ENCODE results near the gene LRRC4B. TPM values are rescaled to one million over a fixed set of nuclear protein-coding genes. Genes with fewer than 3 reads are reported as not detected.
A peak's percentile ranks its signal among the peaks of the same experiment; 100 is the strongest.

The LRRC4B gene
- total and polyA plus RNA-seq, 2 of the 8 experiments (the other 6 are each of a cell fraction or from before 2014, with no cell fraction given), result 13.4 to 21.2 TPM

DNA sequence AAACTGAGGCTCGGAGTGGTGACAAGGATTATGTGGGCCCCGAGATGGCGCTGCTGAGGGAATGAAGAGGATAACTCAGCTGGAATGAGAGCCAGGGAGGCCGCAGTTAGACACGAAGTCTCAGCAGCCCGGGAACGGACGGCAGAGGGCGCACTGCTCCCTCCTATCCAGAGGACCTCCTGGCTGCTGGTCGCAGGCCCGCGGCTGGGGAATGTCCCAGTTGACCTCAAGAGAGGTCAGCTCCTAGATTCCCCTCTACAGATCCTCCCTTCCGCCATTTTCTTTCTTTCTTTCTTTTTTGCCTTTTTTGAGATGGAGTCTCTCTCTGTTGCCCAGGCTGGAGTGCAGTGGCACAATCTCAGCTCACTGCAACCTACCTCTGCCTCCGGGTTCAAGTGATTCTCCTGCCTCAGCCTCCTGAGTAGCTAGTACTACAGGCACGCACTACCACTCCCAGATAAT, 30.4 kb downstream of the LRRC4B start:
- H3K9ac ChIP-seq (replicated peaks in 1 of 4; ENCODE audit: extremely low read depth in 1 of 4, low read depth in 3 of 4, low read length in 3 of 4), result no peak overlapping the region
- ChIA-PET CTCF (ENCODE audit: partially characterized antibody) (interaction anchor here (0.7 to 17.1 kb wide), 49 partner anchors 9 to 554 kb away, joined by 3 to 269 read pairs (median 6); partner anchors contain the start of genes ASPDH, CLEC11A, JOSD2 and POLD1), POLR2A (ENCODE audit: partially characterized antibody) (interaction anchor here (0.6 to 2.0 kb wide), 4 partner anchors 12 to 70 kb away, joined by 3 to 8 read pairs (median 4); no protein-coding TSS in a partner anchor)
- FAIRE-seq (peak; percentile 52), DNase-seq (ENCODE audit: low read depth in 1 of 2, low spot score in 2 of 2) (peak; percentile 89 to 99)
- no peak overlapping the region for H4K5ac ChIP-seq (ENCODE audit: insufficient read length, low read depth, low read length)
- H4K8ac ChIP-seq (ENCODE audit: extremely low read depth, insufficient read depth, low read length), result no peak overlapping the region
- H3K36me3 ChIP-seq (ENCODE audit: control insufficient read depth in 2 of 4, insufficient read depth in 4 of 4, low read length in 3 of 4), result 0 out of 8 replicates have a peak, but pooled peaks cover 0 to under 1% (median 0%) of the 10 kb centered on the region in 4 experiments
- H3K4me2 ChIP-seq (ENCODE audit: insufficient read depth in 1 of 2, low read depth in 2 of 2, low read length in 2 of 2), result no peak overlapping the region
- H3K79me2 ChIP-seq (ENCODE audit: control insufficient read depth in 1 of 2, insufficient read depth in 2 of 2, low read length in 2 of 2), result no peaks in the 10 kb centered on the region
- H4K91ac ChIP-seq (replicated peaks; ENCODE audit: insufficient read length, low read length), result no peak overlapping the region
- no peak overlapping the region for H3K23ac ChIP-seq (ENCODE audit: insufficient read length)
- H3K23me2 ChIP-seq (ENCODE audit: low read depth, low read length), result no peaks in the 10 kb centered on the region; the same call in 1 of the 2 replicates
- no peak overlapping the region for H3K56ac ChIP-seq (replicated peaks; ENCODE audit: insufficient read length, low read depth, low read length)
- H3K9me3 ChIP-seq (ENCODE audit: insufficient read depth in 2 of 2, low read depth in 1 of 2, low read length in 1 of 2), result no peaks in the 10 kb centered on the region; a peak in 1 of 4 replicates
- no peak overlapping the region for H3K18ac ChIP-seq (ENCODE audit: extremely low read depth, low read length)
- H3K4me1 ChIP-seq (replicated peaks in 1 of 4; ENCODE audit: control insufficient read depth in 3 of 4, insufficient read depth in 4 of 4, low read length in 3 of 4), result no peaks in the 10 kb centered on the region
- H2BK120ac ChIP-seq (replicated peaks; ENCODE audit: low read depth, low read length), result no peak overlapping the region
- no peak overlapping the region for H3K27ac ChIP-seq (ENCODE audit: low read depth, low read length)
- H2BK20ac ChIP-seq (ENCODE audit: low read length), result no peak overlapping the region
- H3K4me3 ChIP-seq (ENCODE audit: extremely low read depth in 1 of 4, insufficient read depth in 2 of 4, low read depth in 3 of 4, low read length in 4 of 4), result no peak overlapping the region
- H3K4ac ChIP-seq (replicated peaks; ENCODE audit: insufficient read length, low read depth, low read length), result no peak overlapping the region
- H3K79me1 ChIP-seq (ENCODE audit: low read depth, low read length), result no peaks in the 10 kb centered on the region
- H2AK5ac ChIP-seq (ENCODE audit: low read depth, low read length), result no peak overlapping the region
- peaks cover 0 to 4% of the 10 kb centered on the region in 2 experiments for H4K20me1 ChIP-seq (replicated peaks in 1 of 2; ENCODE audit: control insufficient read depth in 1 of 2, insufficient read depth in 2 of 2, low read length in 2 of 2)
- H2BK15ac ChIP-seq (ENCODE audit: low read length), result no peak overlapping the region
- no peak overlapping the region for H2AFZ ChIP-seq (ENCODE audit: low read length)
- whole genome bisulfite sequencing, 2 experiments (ENCODE audit: extremely low coverage in 1 of 2, insufficient coverage in 1 of 2, insufficient read length in 1 of 2, insufficient replicate concordance in 2 of 2, low coverage in 1 of 2, low lambda C conversion rate in 2 of 2, missing lambda C conversion rate in 1 of 2), result 26% methylated on average over 15 of the region's 15 CpGs; no CpG with 5 or more reads in 1 of the 2 experiments
- no peak overlapping the region for H2BK12ac ChIP-seq (ENCODE audit: low read depth, low read length)
- no peak overlapping the region for H2BK5ac ChIP-seq (ENCODE audit: low read depth, low read length)
- no peaks in the 10 kb centered on the region for H3K27me3 ChIP-seq (replicated peaks in 1 of 4; ENCODE audit: control insufficient read depth in 3 of 4, extremely low read depth in 1 of 4, insufficient read depth in 3 of 4, low read length in 3 of 4)
- H3K14ac ChIP-seq (ENCODE audit: insufficient read length), result no peak overlapping the region
- TF ChIP-seq HDAC6 (IDR thresholded peaks at IDR 0.05; ENCODE audit: low read depth, low read length) (no peak), GABPA (IDR thresholded peaks at IDR 0.05; ENCODE audit: borderline replicate concordance, insufficient read depth, low read length) (no peak), GTF2F1 (IDR thresholded peaks at IDR 0.05; ENCODE audit: borderline replicate concordance, low read depth, low read length) (no peak), KDM5A (IDR thresholded peaks at IDR 0.05; ENCODE audit: low read length) (no peak), TCF12 (IDR thresholded peaks at IDR 0.05; ENCODE audit: low read depth, low read length) (0 out of 2 replicates have a peak, but pooled peaks have one; percentile 24), FOSL1 (IDR thresholded peaks at IDR 0.05; ENCODE audit: insufficient read depth, low read depth, low read length) (no peak), EZH2 (IDR thresholded peaks at IDR 0.05; ENCODE audit: low read depth, low read length, severe bottlenecking) (no peak), CHD1 (IDR thresholded peaks at IDR 0.05; ENCODE audit: low read depth, low read length) (no peak), SIRT6 (IDR thresholded peaks at IDR 0.05; ENCODE audit: low read length) (no peak), KDM4A (IDR thresholded peaks at IDR 0.05; ENCODE audit: low read depth, low read length, severe bottlenecking) (no peak), SP4 (IDR thresholded peaks at IDR 0.05; ENCODE audit: low read length) (no peak), CEBPB (IDR thresholded peaks at IDR 0.05; ENCODE audit: low read depth, low read length) (no peak)
- TF ChIP-seq, protein P1, sequence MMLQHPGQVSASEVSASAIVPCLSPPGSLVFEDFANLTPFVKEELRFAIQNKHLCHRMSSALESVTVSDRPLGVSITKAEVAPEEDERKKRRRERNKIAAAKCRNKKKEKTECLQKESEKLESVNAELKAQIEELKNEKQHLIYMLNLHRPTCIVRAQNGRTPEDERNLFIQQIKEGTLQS (IDR thresholded peaks at IDR 0.05; ENCODE audit: insufficient read depth, low read depth, low read length), result no peak
